Activated B cell treated with CpG ODN at 0.5 μM for 24 hours (primary cell): ENCODE data around the gene GXYLT2. TPM values are rescaled to one million over a fixed set of nuclear protein-coding genes. Genes with fewer than 3 reads are reported as not detected.
"Not testable (repeated sequence)": the region's sequence is repeated elsewhere in the genome, so short reads cannot be mapped to it uniquely, and the experiment has no call there.

ENCODE experiments used
- ATAC-seq: fragments of 200-7000 bp; cut with Tn5 transposase; one replicate; pipeline ENCODE4 v1.10.0; 2021; ENCODE audit warnings: low read depth, mild to moderate bottlenecking, moderate library complexity
- CTCF ChIA-PET: fragments of 350-600 bp; sonication (Branson Sonifier 250); formaldehyde crosslinking; loops from one replicate; lab custom pipeline; 2021; ENCODE audit warnings: antibody characterized with exemption; lab: Charles Lee
- POLR2A ChIA-PET: fragments of 350-600 bp; sonication (Branson Sonifier 250); formaldehyde crosslinking; loops from one replicate; lab custom pipeline; 2021; ENCODE audit warnings: antibody characterized with exemption; lab: Charles Lee
- DNase-seq: peaks from one replicate; pipeline ENCODE4 v3.0.0; 2022
- H3K27ac Mint-ChIP-seq: one replicate; pipeline ENCODE4 v1.8.0; 2020; ENCODE audit warnings: mixed read lengths
- H3K27me3 Mint-ChIP-seq: one replicate; pipeline ENCODE4 v1.8.0; 2021; ENCODE audit warnings: mixed read lengths
- H3K36me3 Mint-ChIP-seq: one replicate; pipeline ENCODE4 v1.8.0; 2021; ENCODE audit warnings: low read depth, mixed read lengths
- H3K4me1 Mint-ChIP-seq: one replicate; pipeline ENCODE4 v1.8.0; 2021; ENCODE audit warnings: mixed read lengths
- H3K4me3 Mint-ChIP-seq: one replicate; pipeline ENCODE4 v1.8.0; 2020; ENCODE audit warnings: mild to moderate bottlenecking, mixed read lengths
- H3K9me3 Mint-ChIP-seq: one replicate; pipeline ENCODE4 v1.8.0; 2020; ENCODE audit warnings: mixed read lengths
- CTCF ChIP-seq: fragments of 200-600 bp; IDR thresholded peaks from one replicate; pipeline ENCODE4 v1.8.0; 2022; ENCODE audit warnings: antibody characterized with exemption, mild to moderate bottlenecking
- intact Hi-C: fragments of 100-400 bp; cut with micrococcal nuclease; formaldehyde crosslinking; loops from one replicate; pipeline ENCODE4 v1.15.1; 2024
- total RNA-seq: library from RNA; stranded (reverse); gene quantifications from 2 replicates; pipeline ENCODE4 v1.2.3, GENCODE V29; 2022

The GXYLT2 gene
- total RNA-seq, 1 donor from 2014 or later = not detected

DNA sequence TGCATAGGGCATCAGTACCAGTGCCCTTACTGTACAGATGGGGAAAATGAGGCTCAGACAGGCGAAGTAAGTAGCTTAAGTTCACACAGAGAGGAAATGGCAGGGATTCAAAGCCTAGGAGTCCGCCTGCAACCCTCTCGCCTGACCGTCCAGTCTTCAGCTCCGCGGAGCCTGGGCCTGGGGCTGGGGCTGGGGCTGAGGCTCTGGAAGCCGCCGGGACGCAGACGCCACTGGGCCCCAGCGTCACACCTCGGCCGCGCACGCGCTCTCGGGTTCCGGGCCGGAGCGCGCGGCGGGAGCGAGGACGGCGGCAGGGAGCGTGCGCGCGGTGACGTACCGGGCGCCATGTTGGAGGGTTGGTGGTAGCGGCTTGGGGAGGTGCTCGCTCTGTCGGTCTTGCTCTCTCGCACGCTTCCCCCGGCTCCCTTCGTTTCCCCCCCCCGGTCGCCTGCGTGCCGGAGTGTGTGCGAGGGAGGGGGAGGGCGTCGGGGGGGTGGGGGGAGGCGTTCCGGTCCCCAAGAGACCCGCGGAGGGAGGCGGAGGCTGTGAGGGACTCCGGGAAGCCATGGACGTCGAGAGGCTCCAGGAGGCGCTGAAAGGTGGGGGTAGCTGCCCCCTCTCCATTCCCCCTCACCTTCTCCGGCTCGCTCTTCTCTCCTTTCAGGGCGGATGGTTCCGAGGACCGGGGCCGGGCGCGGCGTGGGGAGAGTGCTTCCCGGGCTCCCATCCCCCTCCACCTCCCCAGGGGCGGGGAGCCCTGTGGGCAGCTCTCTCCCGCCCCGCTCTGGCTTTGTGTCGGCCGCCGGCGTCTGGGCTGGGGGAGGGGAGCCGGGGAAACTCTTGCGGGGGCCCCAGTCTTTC lies 108.9 kb downstream of the GXYLT2 start, which contains the start of gene PPP4R2:
Gene PPP4R2, plus strand, starts transcription at position 339 of the 861 bp plus-strand sequence. Its CDS starts 227 bp downstream, at position 566.
- Mint-ChIP-seq H3K4me3 (peak within 1 kb of the TSS; percentile 89), H3K4me1 (peaks cover 36% of the 10 kb centered on the region), H3K9me3 (no peaks in the 10 kb centered on the region), H3K27ac (peak within 1 kb of the TSS; percentile 83), H3K36me3 (peaks cover 39% of the 10 kb centered on the region), H3K27me3 (no peaks in the 10 kb centered on the region)
- CTCF ChIA-PET = no interaction called here
- peak; percentile 96 for DNase-seq
- ATAC-seq = peak; percentile 90
- POLR2A ChIA-PET = interaction anchor here (0.6 to 1.1 kb wide), 5 partner anchors 20 to 1931 kb away, joined by 3 to 4 read pairs (median 3); no protein-coding TSS in a partner anchor
- no peak for TF ChIP-seq CTCF
- intact Hi-C loops = loop anchor here (1.0 to 5.0 kb wide), 9 partner anchors 36 to 1272 kb away; partner anchors contain the start of genes EIF4E3, RYBP and SHQ1

GRCh38 chr3:72997421-72997961 lies 109.6 kb downstream of the GXYLT2 start:
- peaks cover 43% of the 10 kb centered on the region for H3K36me3 Mint-ChIP-seq
- peak; percentile 5 for ATAC-seq
- H3K27me3 Mint-ChIP-seq = no peaks in the 10 kb centered on the region
- intact Hi-C loops = loop anchor here (1.0 to 5.0 kb wide), 9 partner anchors 35 to 1273 kb away; partner anchors contain the start of genes EIF4E3, RYBP and SHQ1
- peaks cover 43% of the 10 kb centered on the region for H3K4me1 Mint-ChIP-seq
- DNase-seq = peak; percentile 19
- H3K4me3 Mint-ChIP-seq = peak overlapping the region; percentile 89
- ChIA-PET CTCF (no interaction called here), POLR2A (interaction anchor here (0.6 to 1.1 kb wide), 5 partner anchors 34 to 1042 kb away, joined by 3 read pairs; no protein-coding TSS in a partner anchor)
- H3K9me3 Mint-ChIP-seq = no peaks in the 10 kb centered on the region
- no peak for TF ChIP-seq CTCF
- peak overlapping the region; percentile 83 for H3K27ac Mint-ChIP-seq

GRCh38 chr3:72998466-72998865 lies 110.6 kb downstream of the GXYLT2 start:
- Mint-ChIP-seq H3K9me3 (no peaks in the 10 kb centered on the region), H3K36me3 (peaks cover 48% of the 10 kb centered on the region), H3K4me3 (peak overlapping the region; percentile 58), H3K4me1 (peaks cover 43% of the 10 kb centered on the region), H3K27ac (no peak overlapping the region), H3K27me3 (no peaks in the 10 kb centered on the region)
- ATAC-seq (no peak), DNase-seq (no peak)
- ChIA-PET CTCF (no interaction called here), POLR2A (interaction anchor here (0.6 kb wide), 1 partner anchor 1043 kb away, joined by 3 read pairs; no protein-coding TSS in a partner anchor)
- TF ChIP-seq CTCF = no peak
- intact Hi-C loops = loop anchor here (5.0 kb wide), 4 partner anchors 34 to 896 kb away; no protein-coding TSS in a partner anchor

DNA sequence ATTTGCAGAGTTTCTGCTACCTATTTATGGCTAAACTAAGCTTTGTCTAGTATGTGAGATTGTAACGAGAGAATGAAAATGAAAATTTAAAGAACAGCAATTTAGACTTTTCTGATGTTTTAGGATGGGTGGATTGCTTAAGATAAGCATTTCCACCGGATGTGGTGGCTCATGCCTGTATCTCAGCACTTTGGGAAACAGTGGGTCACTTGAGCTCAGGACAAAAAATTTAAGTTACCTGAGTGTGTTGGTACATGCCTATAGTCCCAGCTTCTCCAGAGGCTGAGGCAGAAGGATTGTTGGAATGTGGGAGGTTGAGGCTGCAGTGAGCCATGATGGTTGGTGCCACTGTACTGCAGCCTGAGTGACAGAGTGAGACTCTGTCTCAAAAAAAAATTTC lies 112.1 kb downstream of the GXYLT2 start:
- intact Hi-C loops = loop anchor here (5.0 kb wide), 4 partner anchors 32 to 898 kb away; no protein-coding TSS in a partner anchor
- ATAC-seq (no peak), DNase-seq (no peak)
- H3K27ac Mint-ChIP-seq = no peak overlapping the region
- ChIA-PET POLR2A (no interaction called here), CTCF (interaction anchor here (1.3 kb wide), 1 partner anchor 57 kb away, joined by 5 read pairs; no protein-coding TSS in a partner anchor)
- no peaks in the 10 kb centered on the region for H3K9me3 Mint-ChIP-seq
- H3K27me3 Mint-ChIP-seq = no peaks in the 10 kb centered on the region
- peaks cover 63% of the 10 kb centered on the region for H3K36me3 Mint-ChIP-seq
- peaks cover 48% of the 10 kb centered on the region for H3K4me1 Mint-ChIP-seq
- no peak for TF ChIP-seq CTCF
- H3K4me3 Mint-ChIP-seq = no peak overlapping the region

GRCh38 chr3:73003050-73003449 lies 115.2 kb downstream of the GXYLT2 start:
- CTCF ChIA-PET, POLR2A ChIA-PET, DNase-seq, H3K27ac Mint-ChIP-seq, H3K4me3 Mint-ChIP-seq, intact Hi-C loops, ATAC-seq, H3K27me3 Mint-ChIP-seq, H3K9me3 Mint-ChIP-seq: not testable (repeated sequence)
- Mint-ChIP-seq H3K4me1 (peaks cover 50% of the 10 kb centered on the region), H3K36me3 (peaks cover 78% of the 10 kb centered on the region)
